Measurements from ENCODE around the gene GATAD2A. TPM values are rescaled to one million over a fixed set of nuclear protein-coding genes. Genes with fewer than 3 reads are reported as not detected.

GATAD2A gene
- total RNA-seq, 1 experiment from 2014 or later: 189 TPM

GRCh38 chr19:19520989-19521388, 115.5 kb downstream of the GATAD2A start:
- peaks cover 8 to 15% of the 10 kb centered on the region in 2 experiments for H3K4me1 Mint-ChIP-seq
- no peak overlapping the region; a peak in 1 of 5 replicates for H3K4me3 Mint-ChIP-seq
- H3K27ac ChIP-seq (ENCODE audit: insufficient read length, low read depth, low read length): no peak overlapping the region
- H3K9me3 Mint-ChIP-seq: peaks cover 3 to 4% of the 10 kb centered on the region in 2 experiments; a peak in 3 of 5 replicates
- no peak overlapping the region for H3K18ac ChIP-seq (ENCODE audit: insufficient read length, low read depth, low read length)
- no peak overlapping the region for H3K14ac ChIP-seq (ENCODE audit: insufficient read depth, low read length)
- H3K27me3 Mint-ChIP-seq (ENCODE audit: low read depth): no peaks in the 10 kb centered on the region
- no peak overlapping the region for H3K9ac ChIP-seq (ENCODE audit: extremely low read depth, insufficient read length, low read length)
- H3K79me2 ChIP-seq (ENCODE audit: insufficient read depth, low read length): peaks cover 11% of the 10 kb centered on the region; the same call in 1 of the 2 replicates
- WGBS (ENCODE audit: extremely low coverage, insufficient read length, low lambda C conversion rate): no CpG with 5 or more reads among the region's 6 CpGs
- H2BK15ac ChIP-seq (ENCODE audit: low read depth, low read length): no peak overlapping the region
- no peak overlapping the region for H3K56ac ChIP-seq (ENCODE audit: insufficient read length, low read depth, low read length)
- no peak overlapping the region for H3T11ph ChIP-seq (ENCODE audit: low read length)
- H2AFZ ChIP-seq (ENCODE audit: low read length): no peak overlapping the region
- no peaks in the 10 kb centered on the region for H3K27me3 ChIP-seq (ENCODE audit: insufficient read depth, low read length)
- TF ChIP-seq CTCF (conservative IDR thresholded peaks at IDR 0.05): no peak
- H2BK12ac ChIP-seq (ENCODE audit: insufficient read length, low read depth, low read length): no peak overlapping the region
- H3K9me3 ChIP-seq (ENCODE audit: control insufficient read depth, low read depth, low read length): peaks cover 5% of the 10 kb centered on the region
- H3K23me2 ChIP-seq (ENCODE audit: insufficient read length, low read depth, low read length, poor library complexity, severe bottlenecking): no peaks in the 10 kb centered on the region
- H3K4ac ChIP-seq (ENCODE audit: low read depth, low read length): no peak overlapping the region
- H3K79me1 ChIP-seq (ENCODE audit: insufficient read depth, low read depth, low read length, poor library complexity, severe bottlenecking): peaks cover 12% of the 10 kb centered on the region
- H2BK20ac ChIP-seq (ENCODE audit: low read depth, low read length, poor library complexity, severe bottlenecking): no peak overlapping the region
- no peaks in the 10 kb centered on the region for H3K4me1 ChIP-seq (ENCODE audit: insufficient read depth, low read length)
- no peak overlapping the region for H3K4me2 ChIP-seq (ENCODE audit: insufficient read depth, insufficient read length, low read length)
- no peak overlapping the region for H2AK5ac ChIP-seq (ENCODE audit: insufficient read length, low read length)
- no peak overlapping the region for H3K27ac Mint-ChIP-seq
- no peak overlapping the region for H4K8ac ChIP-seq (replicated peaks; ENCODE audit: insufficient read length, low read depth, low read length)
- peaks cover 10 to 51% (median 35%) of the 10 kb centered on the region in 3 experiments for H3K36me3 Mint-ChIP-seq (ENCODE audit: insufficient read depth in 1 of 3, low read depth in 3 of 3)
- no peaks in the 10 kb centered on the region for H4K20me1 ChIP-seq (ENCODE audit: control insufficient read depth, insufficient read depth, insufficient read length)
- H2BK5ac ChIP-seq (ENCODE audit: insufficient read length, low read length): no peak overlapping the region
- H2BK120ac ChIP-seq (ENCODE audit: low read depth, low read length, poor library complexity, severe bottlenecking): no peak overlapping the region
- no peak overlapping the region for H4K5ac ChIP-seq (ENCODE audit: insufficient read length, low read depth, low read length)
- DNase-seq: no peak
- no peak overlapping the region for H3K23ac ChIP-seq (ENCODE audit: insufficient read length, low read depth, low read length)
- H4K91ac ChIP-seq (ENCODE audit: insufficient read length, low read depth, low read length): no peak overlapping the region
